IgD-negative memory B cell (primary cell): ENCODE measurements around the gene TMEM61. TPM values are rescaled to one million over a fixed set of nuclear protein-coding genes. Genes with fewer than 3 reads are reported as not detected.

ENCODE experiments used
- H3K27ac Mint-ChIP-seq, 3 donors: one replicate each; pipeline ENCODE4 v1.8.0; 2020 to 2022; ENCODE audit warnings: mild to moderate bottlenecking in 3 of 3, mixed read lengths in 3 of 3, moderate library complexity in 1 of 3
- H3K27me3 Mint-ChIP-seq: one replicate; pipeline ENCODE4 v1.8.0; 2021; ENCODE audit warnings: mixed read lengths
- H3K36me3 Mint-ChIP-seq: one replicate; pipeline ENCODE4 v1.8.0; 2020; ENCODE audit warnings: mild to moderate bottlenecking, mixed read lengths
- H3K4me1 Mint-ChIP-seq, 3 donors: one replicate each; pipeline ENCODE4 v1.8.0; 2020 to 2022; ENCODE audit warnings: mixed read lengths in 3 of 3, mild to moderate bottlenecking in 1 of 3
- H3K4me3 Mint-ChIP-seq, 4 donors: one replicate each; pipeline ENCODE4 v1.8.0; 2020 to 2022; ENCODE audit warnings: mild to moderate bottlenecking in 4 of 4, mixed read lengths in 4 of 4, moderate library complexity in 3 of 4
- H3K9me3 Mint-ChIP-seq, 3 donors: one replicate each; pipeline ENCODE4 v1.8.0; 2020 to 2021; ENCODE audit warnings: mixed read lengths in 3 of 3, mild to moderate bottlenecking in 1 of 3
- polyA plus RNA-seq: library from polyadenylated mRNA; unstranded; fragments of 300-500 nt; fragmentation: Illumina TruSeq; gene quantifications from one replicate; pipeline ENCODE4 v1.2.3, GENCODE V29; 2021

TMEM61 gene
- polyA plus RNA-seq, 1 donor from 2014 or later: not detected

GRCh38 chr1:55040083-55040932 lies 59.9 kb downstream of the TMEM61 start:
- H3K27ac Mint-ChIP-seq: no peak overlapping the region
- H3K4me3 Mint-ChIP-seq: no peak overlapping the region

GRCh38 chr1:55040933-55041494 lies 60.6 kb downstream of the TMEM61 start:
- peaks cover 0 to 1% (median 0%) of the 10 kb centered on the region in 3 donors for H3K4me1 Mint-ChIP-seq
- H3K4me3 Mint-ChIP-seq: no peak overlapping the region
- H3K36me3 Mint-ChIP-seq: peaks cover 8% of the 10 kb centered on the region
- H3K27me3 Mint-ChIP-seq: peaks cover 37% of the 10 kb centered on the region
- peaks cover 0 to 1% (median 0%) of the 10 kb centered on the region in 3 donors for H3K9me3 Mint-ChIP-seq
- no peak overlapping the region for H3K27ac Mint-ChIP-seq

More at GRCh38 chr1:55040083-55040932, 59.9 kb downstream of the TMEM61 start:
- H3K27me3 Mint-ChIP-seq: peaks cover 36% of the 10 kb centered on the region
- peaks cover 0 to 1% (median 0%) of the 10 kb centered on the region in 3 donors for H3K4me1 Mint-ChIP-seq
- peaks cover 8% of the 10 kb centered on the region for H3K36me3 Mint-ChIP-seq
- peaks cover 0 to 1% (median 0%) of the 10 kb centered on the region in 3 donors for H3K9me3 Mint-ChIP-seq

GRCh38 chr1:55041613-55042012 lies 61.2 kb downstream of the TMEM61 start:
- peaks cover 0 to 1% (median 0%) of the 10 kb centered on the region in 3 donors for H3K4me1 Mint-ChIP-seq
- peaks cover 0 to 1% (median 0%) of the 10 kb centered on the region in 3 donors for H3K9me3 Mint-ChIP-seq
- no peak overlapping the region for H3K27ac Mint-ChIP-seq
- peaks cover 33% of the 10 kb centered on the region for H3K27me3 Mint-ChIP-seq
- no peak overlapping the region for H3K4me3 Mint-ChIP-seq
- peaks cover 8% of the 10 kb centered on the region for H3K36me3 Mint-ChIP-seq

Other genes with a start within 250 kb of the TMEM61 start
- gene PARS2, start 216.1 kb upstream of the TMEM61 start, polyA plus RNA-seq: 2.6 TPM
- gene TTC22, start 179.3 kb upstream of the TMEM61 start, polyA plus RNA-seq: 3.6 TPM
- 6.9 TPM for gene DHCR24, start 93.4 kb upstream of the TMEM61 start, polyA plus RNA-seq
- gene BSND, start 18.3 kb downstream of the TMEM61 start, polyA plus RNA-seq: not detected
- gene PCSK9, start 58.9 kb downstream of the TMEM61 start, polyA plus RNA-seq: not detected
- gene USP24, start 234.7 kb downstream of the TMEM61 start, polyA plus RNA-seq: 10.2 TPM